T follicular helper cell (primary cell): ENCODE results near the gene FAM171A2.
"Not testable (repeated sequence)": the region's sequence is repeated elsewhere in the genome, so short reads cannot be mapped to it uniquely, and the experiment has no call there.

Source experiments
- DNase-seq: peaks from one replicate; pipeline ENCODE4 v3.0.0-alpha.2; 2020; ENCODE audit warnings: low read depth

Gene FAM171A2

DNA sequence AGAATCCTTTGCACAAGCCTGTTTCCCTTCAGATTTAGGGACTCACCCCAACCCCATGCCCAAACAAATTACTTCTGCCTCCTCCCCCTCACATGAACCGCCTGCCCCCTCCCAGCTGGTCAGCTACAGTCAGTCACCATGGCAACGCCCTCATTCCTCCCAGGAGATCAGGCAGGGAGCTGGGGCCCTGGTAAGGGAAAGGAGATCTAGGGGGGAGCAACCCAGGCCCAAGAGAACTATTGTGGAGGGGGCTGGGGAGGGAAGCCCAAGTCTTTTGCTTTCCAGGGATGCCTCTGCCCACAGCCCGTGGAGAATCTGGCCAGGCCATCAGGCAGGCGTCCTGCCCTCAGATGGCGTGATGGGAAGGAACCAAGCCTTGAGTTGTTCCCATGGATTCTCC lies 2.8 kb downstream of the FAM171A2 start:
- DNase-seq: no peak

DNA sequence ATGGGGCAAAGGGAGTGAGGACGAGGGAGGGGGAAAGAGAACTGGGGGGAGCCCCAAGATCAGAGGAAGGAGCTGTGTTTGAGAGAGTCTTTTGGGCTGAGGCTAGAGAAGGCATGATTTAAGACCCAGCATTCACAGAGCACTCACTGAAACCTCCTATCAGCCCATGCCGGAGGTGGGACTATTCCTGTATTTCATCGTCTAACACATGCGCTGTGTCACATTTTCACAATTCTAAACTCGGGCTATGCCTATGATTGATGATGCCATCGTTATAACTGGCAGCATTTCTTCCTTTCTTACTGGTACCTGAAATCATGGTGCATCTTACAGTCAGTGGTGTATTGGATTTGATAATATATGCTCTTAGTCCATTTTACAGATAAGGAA lies 3.5 kb downstream of the FAM171A2 start:
- DNase-seq: no peak

DNA sequence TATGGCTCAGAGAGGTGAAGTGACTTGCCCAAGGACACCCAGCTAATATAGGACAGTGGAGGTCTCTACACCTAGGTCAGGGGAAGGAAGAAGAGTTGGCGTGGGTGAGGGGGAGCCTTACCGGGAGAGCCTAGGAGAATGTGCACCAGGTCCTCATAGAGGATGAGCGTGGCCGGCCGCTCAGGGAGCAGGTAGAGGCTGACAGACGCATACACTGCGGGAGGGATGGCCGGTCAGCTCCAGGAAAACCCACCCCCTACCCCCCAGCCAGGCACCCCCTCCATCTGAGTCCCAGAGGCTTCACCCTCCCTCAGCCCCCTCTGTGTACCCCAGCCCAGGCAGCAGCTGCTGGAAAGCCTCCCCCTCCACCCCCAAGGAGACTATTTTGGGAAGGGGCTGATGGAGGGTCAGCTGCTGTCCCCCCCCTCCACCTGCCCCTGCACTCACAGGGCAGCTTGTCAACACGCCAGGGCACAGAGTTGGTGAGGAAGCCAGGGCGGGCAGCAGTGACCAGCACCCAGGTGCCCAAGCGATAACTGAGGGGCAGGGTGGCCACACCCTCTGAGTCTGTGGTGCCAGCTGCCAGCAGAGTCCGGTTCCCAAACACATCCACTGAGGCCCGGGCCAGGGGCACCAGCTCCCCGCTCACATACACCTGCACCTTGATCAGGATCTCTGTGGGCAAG lies 4.1 kb downstream of the FAM171A2 start:
- DNase-seq: no peak

DNA sequence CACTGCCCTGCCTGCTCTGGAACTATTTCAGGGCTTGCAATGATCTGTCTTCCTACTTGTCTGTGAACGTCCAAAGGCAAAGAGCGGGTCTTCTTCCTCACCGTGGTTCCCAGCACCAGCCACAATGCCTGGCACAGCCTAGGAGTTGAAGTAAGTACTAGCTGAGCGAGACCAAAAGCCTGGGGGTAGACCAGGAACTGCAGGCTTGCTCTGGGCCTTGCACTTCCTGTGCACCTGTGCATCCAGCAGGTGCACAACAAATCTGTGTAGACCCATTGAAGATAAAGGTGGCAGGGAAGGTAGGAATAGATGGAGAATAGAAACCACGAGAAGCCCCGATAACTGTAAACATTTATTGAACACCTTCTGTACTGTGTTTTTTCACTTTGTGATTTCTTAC lies 4.6 kb downstream of the FAM171A2 start:
- DNase-seq: no peak

DNA sequence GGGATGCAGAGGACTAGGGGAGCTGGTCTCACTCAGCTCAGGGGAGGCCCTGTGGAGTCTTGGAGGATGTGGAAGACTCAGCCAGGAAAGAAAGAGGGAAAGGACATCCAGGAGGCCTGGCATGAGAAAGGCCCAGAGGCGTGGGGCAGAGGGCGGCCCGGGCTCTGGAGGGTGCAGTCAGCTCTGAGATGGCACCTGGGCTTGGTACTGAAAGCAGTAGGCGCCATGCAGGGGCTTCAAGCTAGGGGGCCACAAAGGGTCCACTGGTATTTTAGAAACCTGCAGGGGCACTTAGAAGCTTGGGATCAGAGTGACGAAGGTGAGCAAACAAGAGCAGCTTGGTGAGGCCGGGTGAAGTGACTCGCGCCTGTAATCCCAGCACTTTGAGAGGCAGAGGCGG lies 5.6 kb downstream of the FAM171A2 start:
- no peak for DNase-seq

DNA sequence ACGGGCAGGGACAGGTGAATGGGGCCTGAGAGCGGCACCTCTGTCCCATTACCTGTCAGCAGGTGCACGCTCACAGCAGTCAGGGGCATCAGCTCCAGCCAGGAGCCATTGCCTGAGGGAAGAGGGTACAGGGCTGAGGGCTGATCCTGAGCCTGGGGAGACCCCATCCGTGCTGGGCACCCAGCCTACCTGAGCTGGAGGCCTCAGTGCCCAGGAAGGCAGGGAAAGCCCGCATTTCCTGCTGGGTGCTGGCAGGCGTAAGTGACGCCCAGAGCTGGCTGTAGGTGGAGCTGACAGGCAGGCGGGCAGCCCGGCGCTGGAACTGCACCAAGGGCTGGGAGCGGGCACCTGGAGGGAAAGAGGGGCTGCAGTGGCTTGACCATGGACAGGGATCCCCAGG lies 7.4 kb downstream of the FAM171A2 start:
- no peak for DNase-seq

DNA sequence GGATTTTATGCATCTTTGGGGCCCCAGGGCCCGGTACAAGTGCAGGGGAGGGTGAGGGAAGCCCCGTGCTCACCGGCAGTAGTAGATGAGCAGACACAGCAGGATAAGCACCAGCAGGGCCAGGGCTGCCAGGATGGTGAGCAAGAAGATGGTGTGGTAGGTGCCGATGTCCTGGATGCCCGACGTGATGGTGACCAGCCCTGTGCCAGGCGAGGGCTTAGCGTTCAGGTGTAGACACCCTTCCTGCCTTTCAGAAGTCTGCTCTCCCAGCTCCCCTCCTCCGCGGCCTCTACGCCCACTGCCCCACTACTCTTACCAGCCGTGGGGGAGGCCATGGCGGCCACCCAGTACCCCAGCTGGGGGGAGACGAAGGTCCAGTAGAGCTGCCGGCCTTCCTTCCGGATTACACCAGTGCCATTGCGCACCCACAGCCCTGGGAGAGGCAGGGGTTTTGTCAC lies 8.0 kb downstream of the FAM171A2 start:
- no peak for DNase-seq

DNA sequence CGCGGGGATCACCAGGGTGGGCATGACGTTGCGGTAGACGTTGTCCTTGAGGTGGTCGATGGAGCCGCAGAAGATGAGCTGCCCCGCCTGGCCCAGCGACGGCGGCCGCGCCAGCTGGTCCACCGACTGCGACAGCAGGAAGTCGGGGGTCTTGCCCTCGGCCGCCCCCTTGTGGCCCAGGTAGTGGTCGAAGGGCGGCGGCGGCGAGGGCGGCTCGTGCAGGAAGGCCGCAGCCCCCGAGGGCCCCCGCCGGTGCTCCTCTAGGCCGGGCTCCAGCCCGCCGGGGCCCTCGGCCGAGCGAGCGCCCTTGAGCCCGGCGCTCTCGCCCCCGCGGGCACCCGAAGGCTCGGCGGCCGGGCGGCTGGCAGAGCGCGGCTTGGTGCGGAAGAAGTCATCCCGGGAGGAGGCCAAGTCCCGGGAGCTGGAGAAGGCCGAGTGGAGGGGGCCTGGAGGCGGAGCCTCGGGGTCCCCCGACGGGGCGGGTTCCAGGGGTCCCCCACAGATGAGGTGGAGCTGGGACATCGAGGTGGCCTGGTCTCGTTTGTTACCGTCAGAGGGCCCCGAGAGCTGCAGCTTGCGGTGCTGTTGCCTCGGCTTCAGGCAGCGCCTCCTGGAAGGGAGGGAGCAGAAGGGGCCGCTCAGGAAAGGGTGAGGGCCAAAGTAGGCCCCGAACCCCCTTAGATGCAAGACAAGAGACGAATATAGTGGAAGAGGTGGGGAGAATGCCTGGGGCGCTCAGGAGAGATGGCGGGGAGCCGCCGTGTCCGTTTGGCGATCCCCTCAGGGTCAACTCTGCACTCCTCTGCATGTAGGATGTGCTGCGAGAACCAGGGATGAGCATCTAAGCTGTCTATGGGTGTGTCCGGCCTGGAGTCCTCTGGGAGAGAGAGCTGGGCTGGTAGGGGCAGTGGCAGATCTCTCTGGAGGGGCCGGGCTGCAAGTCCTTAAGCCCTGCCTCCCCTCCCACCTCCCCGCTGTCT lies 8.8 kb downstream of the FAM171A2 start:
- peak; percentile 44 for DNase-seq

DNA sequence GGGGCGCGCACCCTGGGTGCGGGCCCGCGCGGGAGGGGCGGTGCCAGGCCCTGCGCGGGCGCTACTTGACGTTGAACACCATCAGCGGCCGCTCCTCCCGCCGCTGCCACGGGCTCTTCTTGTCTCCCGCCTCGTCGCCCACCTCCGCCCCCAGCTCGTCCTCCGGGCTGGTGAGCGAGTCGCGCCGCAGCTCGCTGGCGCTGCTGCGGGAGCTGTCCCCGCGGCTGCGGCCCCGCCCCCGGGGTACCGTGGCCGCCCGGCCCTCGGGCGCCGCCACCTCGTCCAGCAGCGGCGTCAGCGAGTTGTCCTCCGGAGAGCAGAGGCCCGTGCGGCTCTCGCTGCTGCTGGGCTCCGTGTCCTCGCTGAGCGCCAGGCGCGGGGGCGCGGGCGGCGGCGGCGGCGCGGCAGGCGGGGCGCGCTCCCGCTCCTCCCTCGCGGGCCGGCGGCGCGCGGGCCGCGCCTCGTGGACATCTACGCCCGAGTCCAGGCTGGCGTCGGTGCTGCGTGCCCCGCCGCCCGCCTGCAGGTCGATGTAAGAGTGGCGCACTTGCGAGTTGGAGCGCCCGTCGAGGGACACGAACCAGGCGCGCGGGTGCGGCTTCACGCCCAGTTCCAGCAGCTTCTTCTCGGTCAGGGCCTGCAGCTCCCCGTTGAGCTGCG lies 9.9 kb downstream of the FAM171A2 start:
- no peak for DNase-seq

DNA sequence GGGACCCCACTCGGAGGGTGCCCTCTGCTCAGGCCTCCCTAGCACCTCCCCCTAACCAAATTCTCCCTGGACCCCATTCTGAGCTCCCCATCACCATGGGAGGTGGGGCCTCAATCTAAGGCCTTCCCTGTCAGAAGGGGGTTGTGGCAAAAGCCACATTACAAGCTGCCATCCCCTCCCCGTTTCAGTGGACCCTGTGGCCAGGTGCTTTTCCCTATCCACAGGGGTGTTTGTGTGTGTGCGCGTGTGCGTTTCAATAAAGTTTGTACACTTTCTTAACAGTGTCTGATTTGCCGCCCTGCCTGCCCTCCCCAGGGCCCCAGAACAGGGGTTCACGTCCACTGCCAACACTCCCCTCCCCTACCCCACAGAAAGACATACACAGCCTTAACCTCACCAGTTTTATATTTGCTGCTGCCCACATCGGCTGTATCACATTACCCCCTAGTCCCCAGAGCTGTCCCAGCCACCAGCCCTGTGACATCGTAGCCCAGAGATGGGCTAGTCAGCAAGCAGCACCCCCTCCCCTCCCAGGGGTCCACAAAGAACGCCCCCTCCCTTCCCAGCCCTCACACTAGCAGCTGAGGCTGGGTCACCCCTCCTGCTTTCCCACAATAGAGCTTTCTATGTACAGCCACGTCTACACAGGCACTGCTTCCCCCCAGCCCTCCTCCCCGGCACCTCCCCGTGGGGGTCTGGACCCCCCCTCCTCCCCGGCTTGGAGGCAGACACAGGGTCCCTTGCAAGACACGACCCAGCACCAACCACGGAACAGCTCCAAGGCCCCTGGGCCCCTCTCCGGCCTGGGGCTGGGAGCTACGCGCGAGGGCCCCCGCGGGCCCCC lies 10.6 kb downstream of the FAM171A2 start:
- no peak for DNase-seq

DNA sequence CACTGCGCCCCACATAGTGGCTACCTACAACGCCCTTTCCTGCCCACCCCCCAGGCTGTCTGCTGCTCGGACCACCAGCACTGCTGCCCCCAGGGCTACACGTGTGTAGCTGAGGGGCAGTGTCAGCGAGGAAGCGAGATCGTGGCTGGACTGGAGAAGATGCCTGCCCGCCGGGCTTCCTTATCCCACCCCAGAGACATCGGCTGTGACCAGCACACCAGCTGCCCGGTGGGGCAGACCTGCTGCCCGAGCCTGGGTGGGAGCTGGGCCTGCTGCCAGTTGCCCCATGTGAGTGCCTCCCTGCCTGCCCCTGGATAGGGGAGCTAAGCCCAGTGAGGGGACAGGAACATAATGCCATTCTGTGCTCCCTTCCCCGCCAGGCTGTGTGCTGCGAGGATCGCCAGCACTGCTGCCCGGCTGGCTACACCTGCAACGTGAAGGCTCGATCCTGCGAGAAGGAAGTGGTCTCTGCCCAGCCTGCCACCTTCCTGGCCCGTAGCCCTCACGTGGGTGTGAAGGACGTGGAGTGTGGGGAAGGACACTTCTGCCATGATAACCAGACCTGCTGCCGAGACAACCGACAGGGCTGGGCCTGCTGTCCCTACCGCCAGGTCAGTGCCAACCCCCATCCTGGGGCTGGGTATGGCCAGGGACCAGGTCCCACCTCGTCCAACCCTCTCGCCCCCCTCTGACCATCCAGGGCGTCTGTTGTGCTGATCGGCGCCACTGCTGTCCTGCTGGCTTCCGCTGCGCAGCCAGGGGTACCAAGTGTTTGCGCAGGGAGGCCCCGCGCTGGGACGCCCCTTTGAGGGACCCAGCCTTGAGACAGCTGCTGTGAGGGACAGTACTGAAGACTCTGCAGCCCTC lies 11.5 kb downstream of the FAM171A2 start:
- DNase-seq: no peak

DNA sequence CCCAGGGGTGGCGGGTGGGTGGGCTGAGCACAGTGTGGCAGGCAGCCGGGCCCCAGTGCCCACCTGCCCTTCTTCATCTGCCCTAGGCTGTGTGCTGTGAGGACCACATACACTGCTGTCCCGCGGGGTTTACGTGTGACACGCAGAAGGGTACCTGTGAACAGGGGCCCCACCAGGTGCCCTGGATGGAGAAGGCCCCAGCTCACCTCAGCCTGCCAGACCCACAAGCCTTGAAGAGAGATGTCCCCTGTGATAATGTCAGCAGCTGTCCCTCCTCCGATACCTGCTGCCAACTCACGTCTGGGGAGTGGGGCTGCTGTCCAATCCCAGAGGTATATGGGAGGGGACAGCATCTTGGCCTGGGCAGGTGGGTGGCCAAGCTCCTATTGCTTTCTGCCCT lies 12.2 kb downstream of the FAM171A2 start:
- no peak for DNase-seq

DNA sequence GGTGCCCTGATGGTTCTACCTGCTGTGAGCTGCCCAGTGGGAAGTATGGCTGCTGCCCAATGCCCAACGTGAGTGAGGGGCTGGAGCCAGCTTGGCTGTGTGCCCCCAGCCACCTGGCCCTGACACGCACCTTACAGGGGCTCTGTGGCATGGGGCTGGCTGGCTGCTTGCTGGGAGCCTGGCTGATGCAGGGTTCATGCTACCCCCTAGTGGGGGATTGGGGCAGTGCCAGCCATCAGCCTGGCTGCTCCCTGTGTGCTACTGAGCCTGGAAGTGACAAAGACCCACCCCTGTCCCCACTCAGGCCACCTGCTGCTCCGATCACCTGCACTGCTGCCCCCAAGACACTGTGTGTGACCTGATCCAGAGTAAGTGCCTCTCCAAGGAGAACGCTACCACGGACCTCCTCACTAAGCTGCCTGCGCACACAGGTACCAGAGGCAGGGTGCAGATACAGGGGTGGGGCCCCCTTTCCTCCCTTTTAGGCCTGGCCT lies 12.9 kb downstream of the FAM171A2 start:
- DNase-seq: peak; percentile 49

DNA sequence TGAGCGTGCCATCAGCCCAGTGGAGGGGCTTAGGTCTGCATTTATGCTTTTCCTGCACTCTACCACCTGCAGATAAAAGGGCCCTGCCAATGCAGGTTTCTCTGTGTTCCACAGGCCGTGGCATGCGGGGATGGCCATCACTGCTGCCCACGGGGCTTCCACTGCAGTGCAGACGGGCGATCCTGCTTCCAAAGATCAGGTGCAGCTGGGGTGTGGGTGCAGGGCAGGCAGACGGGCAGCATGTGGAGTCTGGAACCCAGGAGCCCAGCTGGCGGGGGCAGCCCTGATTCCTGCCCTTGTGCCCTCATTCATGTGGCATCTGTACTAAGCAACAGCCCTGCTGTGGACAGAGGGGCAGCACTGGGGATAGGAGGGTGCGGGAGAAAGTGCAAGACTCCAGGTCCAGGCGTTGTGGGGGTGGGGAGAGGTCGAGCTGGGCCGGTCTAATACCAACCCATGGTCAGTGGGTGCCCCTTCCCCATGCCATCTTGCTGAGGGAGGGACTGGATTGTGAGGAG lies 14.0 kb downstream of the FAM171A2 start:
- DNase-seq: no peak

DNA sequence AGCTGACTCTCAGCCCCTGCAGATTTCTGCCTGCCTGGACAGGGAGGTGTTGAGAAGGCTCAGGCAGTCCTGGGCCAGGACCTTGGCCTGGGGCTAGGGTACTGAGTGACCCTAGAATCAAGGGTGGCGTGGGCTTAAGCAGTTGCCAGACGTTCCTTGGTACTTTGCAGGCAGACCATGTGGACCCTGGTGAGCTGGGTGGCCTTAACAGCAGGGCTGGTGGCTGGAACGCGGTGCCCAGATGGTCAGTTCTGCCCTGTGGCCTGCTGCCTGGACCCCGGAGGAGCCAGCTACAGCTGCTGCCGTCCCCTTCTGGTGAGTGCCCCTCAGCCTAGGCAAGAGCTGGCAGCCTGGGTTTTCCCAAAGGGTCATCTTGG lies 14.7 kb downstream of the FAM171A2 start:
- no peak for DNase-seq

DNA sequence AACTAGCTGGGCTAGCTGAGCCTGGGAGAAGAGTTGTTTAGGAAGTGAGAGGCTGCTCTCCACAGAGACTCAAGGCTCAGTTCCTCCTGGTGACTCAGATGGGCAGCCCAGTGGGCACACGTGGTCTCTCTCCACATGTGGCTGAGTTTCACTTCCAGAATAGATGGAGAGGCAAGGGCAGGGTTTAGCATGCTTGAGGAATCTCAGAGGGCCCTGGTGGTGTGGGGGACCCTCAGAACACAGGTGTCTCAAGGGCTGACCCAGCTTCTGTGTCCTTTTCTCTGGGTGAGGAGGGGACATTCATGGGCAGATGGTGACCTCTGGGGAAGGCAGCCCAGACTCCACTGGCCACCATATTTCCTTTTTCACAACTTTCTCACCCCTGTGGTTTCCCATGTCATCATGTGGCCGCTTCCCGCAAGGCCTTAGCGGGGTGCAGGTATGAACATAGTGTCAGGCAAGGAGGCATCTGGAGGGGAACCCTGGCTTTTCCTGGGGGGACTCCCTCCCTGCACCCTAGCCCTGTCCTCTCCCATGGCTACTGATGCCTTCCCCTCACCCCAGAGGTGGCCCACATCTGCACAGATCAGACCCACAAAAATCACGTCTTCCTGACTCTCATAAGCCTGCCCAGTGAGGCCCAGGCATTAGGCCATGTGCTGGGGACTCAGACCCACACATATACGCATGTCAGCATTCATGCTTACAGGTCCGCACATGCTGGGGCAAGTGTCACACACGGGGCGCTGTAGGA lies 15.2 kb downstream of the FAM171A2 start:
- DNase-seq: no peak

DNA sequence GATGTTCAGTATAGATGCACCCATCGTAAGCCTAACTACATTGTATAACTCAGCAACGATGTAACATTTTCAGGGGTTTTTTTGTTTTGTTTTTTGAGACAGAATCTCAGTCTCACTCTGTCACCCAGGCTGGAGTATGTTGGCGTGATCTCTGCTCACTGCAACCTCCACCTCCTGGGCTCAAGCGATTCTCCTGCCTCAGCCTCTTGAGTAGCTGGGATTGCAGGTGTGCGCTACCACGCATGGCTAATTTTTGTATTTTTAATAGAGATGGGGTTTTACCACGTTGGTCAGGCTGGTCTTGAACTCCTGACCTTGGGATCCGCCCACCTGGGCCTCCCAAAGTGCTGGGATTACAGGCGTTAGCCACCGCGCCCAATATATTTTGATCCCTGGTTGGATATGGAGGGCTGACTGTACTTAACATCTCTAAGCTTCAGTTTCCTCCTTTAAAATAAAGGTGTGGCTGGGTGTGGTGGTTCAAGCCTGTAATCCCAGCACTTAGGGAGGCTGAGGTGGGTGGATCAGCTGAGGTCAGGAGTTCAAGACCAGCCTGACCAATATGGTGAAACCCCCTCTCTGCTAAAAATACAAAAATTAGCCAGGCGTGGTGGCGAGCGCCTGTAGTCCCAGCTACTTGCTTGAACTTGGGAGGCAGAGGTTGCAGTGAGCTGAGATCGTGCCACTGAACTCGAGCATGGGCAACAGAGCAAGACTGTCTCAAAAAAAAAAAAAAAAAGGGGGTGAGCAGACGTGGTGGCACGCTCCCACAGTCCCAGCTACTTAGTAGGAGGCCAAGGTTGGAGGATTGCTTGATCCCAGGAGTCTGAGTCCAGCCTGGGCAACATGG lies 16.2 kb downstream of the FAM171A2 start:
- not testable (repeated sequence) for DNase-seq

DNA sequence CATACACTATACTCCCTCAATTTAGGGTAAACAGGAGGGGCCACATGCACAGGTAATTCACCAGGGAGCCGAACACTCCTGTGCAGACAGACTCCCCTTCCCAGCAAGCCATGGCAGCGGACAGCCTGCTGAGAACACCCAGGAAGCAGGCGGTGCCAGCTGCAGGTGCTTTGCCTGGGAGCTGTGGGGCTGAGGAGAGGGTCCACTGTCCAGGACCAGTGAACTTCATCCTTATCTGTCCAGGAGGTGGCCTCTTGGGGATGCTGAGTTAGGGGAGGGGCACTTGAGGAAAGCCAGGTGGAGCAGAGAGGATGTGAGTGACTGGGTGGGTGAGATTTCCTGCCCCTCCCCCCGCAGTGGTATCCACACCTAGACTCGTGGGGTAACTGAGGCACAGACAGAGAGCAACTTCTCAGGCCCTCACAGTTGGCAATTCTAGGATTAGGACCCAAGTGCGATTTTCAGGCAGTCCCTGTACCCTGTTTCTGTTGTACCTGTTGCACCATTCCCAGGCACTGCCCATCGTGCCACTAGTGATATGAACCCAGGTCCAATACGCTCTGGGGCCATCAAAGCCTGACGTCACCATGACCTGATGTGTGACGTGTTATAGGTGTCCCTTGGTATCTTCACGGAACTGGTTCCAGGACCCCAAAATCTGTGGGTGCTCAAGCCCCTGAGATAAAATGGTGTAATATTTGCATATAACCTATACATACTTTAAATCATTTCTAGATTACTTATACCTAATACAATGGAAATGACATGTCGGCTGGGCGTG lies 17.4 kb downstream of the FAM171A2 start:
- DNase-seq: no peak
